ENCODE data around the gene CFAP107.
"Not testable (repeated sequence)": the region's sequence is repeated elsewhere in the genome, so short reads cannot be mapped to it uniquely, and the experiment has no call there.

Gene CFAP107

GRCh38 chr1:12728391-12728790 is 17.6 kb upstream of the CFAP107 start:
- Histone ChIP-seq H2BK5ac (ENCODE audit: low read depth, low read length, poor library complexity, severe bottlenecking) (no peak overlapping the region), H2BK120ac (ENCODE audit: low read depth, low read length) (no peak overlapping the region), H3K9me3 (ENCODE audit: control insufficient read depth, low read length) (peaks cover 19% of the 10 kb centered on the region), H4K8ac (ENCODE audit: low read length) (no peak overlapping the region), H3K4me1 (ENCODE audit: control insufficient read depth, insufficient read depth, low read depth, low read length) (no peaks in the 10 kb centered on the region), H3K23ac (ENCODE audit: low read length in 2 of 2) (no peak overlapping the region), H3K4me3 (ENCODE audit: insufficient read depth in 1 of 2, low read depth in 1 of 2, low read length in 2 of 2) (no peak overlapping the region), H2AK5ac (ENCODE audit: low read length, severe bottlenecking) (no peak overlapping the region), H3K4ac (ENCODE audit: low read depth in 1 of 2, low read length in 2 of 2) (no peak overlapping the region), H2BK15ac (ENCODE audit: low read depth, poor library complexity, severe bottlenecking) (no peak overlapping the region), H4K91ac (ENCODE audit: low read length) (no peak overlapping the region), H2BK12ac (ENCODE audit: low read length in 2 of 2) (no peak overlapping the region), H3K27ac (ENCODE audit: low read length, poor library complexity, severe bottlenecking) (no peak overlapping the region), H3K14ac (ENCODE audit: low read length in 2 of 2) (no peak overlapping the region), H3K27me3 (ENCODE audit: control insufficient read depth in 1 of 2, insufficient read depth in 1 of 2, low read length in 2 of 2) (no peaks in the 10 kb centered on the region), H3K18ac (ENCODE audit: low read depth in 1 of 2, low read length in 2 of 2) (no peak overlapping the region), H2AFZ (ENCODE audit: low read depth, low read length) (no peak overlapping the region), H3K36me3 (ENCODE audit: control insufficient read depth in 1 of 2, insufficient read depth in 2 of 2, low read depth in 1 of 2, low read length in 2 of 2) (no peaks in the 10 kb centered on the region), H3K4me2 (ENCODE audit: low read length, poor library complexity, severe bottlenecking) (no peak overlapping the region), H3K79me1 (replicated peaks; ENCODE audit: low read length, poor library complexity, severe bottlenecking) (no peaks in the 10 kb centered on the region), H3K9ac (ENCODE audit: low read length) (no peak overlapping the region)
- WGBS: 60% methylated on average over 1 of the region's 2 CpGs
- no peak for DNase-seq

GRCh38 chr1:12730156-12730555 is 15.8 kb upstream of the CFAP107 start:
- no peak overlapping the region for H3K27ac ChIP-seq (ENCODE audit: low read length, poor library complexity, severe bottlenecking)
- H3K4me3 ChIP-seq (ENCODE audit: insufficient read depth in 1 of 2, low read depth in 1 of 2, low read length in 2 of 2): no peak overlapping the region
- H3K9me3 ChIP-seq (ENCODE audit: control insufficient read depth, low read length): peaks cover 19% of the 10 kb centered on the region
- H3K36me3 ChIP-seq (ENCODE audit: control insufficient read depth in 1 of 2, insufficient read depth in 2 of 2, low read depth in 1 of 2, low read length in 2 of 2): no peaks in the 10 kb centered on the region
- no peak overlapping the region for H4K91ac ChIP-seq (ENCODE audit: low read length)
- H3K4ac ChIP-seq (ENCODE audit: low read depth in 1 of 2, low read length in 2 of 2): no peak overlapping the region
- no peak overlapping the region for H2BK5ac ChIP-seq (ENCODE audit: low read depth, low read length, poor library complexity, severe bottlenecking)
- H2BK12ac ChIP-seq (ENCODE audit: low read length in 2 of 2): no peak overlapping the region
- H3K14ac ChIP-seq (ENCODE audit: low read length in 2 of 2): no peak overlapping the region
- no peak overlapping the region for H3K4me2 ChIP-seq (ENCODE audit: low read length, poor library complexity, severe bottlenecking)
- H3K27me3 ChIP-seq (ENCODE audit: control insufficient read depth in 1 of 2, insufficient read depth in 1 of 2, low read length in 2 of 2): peaks cover 0 to 4% of the 10 kb centered on the region in 2 experiments
- H2BK15ac ChIP-seq (ENCODE audit: low read depth, poor library complexity, severe bottlenecking): no peak overlapping the region
- no peak overlapping the region for H2AK5ac ChIP-seq (ENCODE audit: low read length, severe bottlenecking)
- no peak for DNase-seq
- H2AFZ ChIP-seq (ENCODE audit: low read depth, low read length): no peak overlapping the region
- no peak overlapping the region for H2BK120ac ChIP-seq (ENCODE audit: low read depth, low read length)
- no peaks in the 10 kb centered on the region for H3K4me1 ChIP-seq (ENCODE audit: control insufficient read depth, insufficient read depth, low read depth, low read length)
- H3K18ac ChIP-seq (ENCODE audit: low read depth in 1 of 2, low read length in 2 of 2): no peak overlapping the region
- H3K23ac ChIP-seq (ENCODE audit: low read length in 2 of 2): no peak overlapping the region
- 86% methylated on average over 1 of the region's 1 CpG for WGBS
- H4K8ac ChIP-seq (ENCODE audit: low read length): no peak overlapping the region
- H3K9ac ChIP-seq (ENCODE audit: low read length): no peak overlapping the region
- H3K79me1 ChIP-seq (replicated peaks; ENCODE audit: low read length, poor library complexity, severe bottlenecking): no peaks in the 10 kb centered on the region

GRCh38 chr1:12731084-12731483 is 14.9 kb upstream of the CFAP107 start:
- not testable (repeated sequence) for H3K4ac ChIP-seq (ENCODE audit: low read depth in 1 of 2, low read length in 2 of 2); H2AK5ac ChIP-seq (ENCODE audit: low read length, severe bottlenecking); H3K23ac ChIP-seq (ENCODE audit: low read length in 2 of 2); H3K9ac ChIP-seq (ENCODE audit: low read length); H3K4me1 ChIP-seq (ENCODE audit: control insufficient read depth, insufficient read depth, low read depth, low read length); H2AFZ ChIP-seq (ENCODE audit: low read depth, low read length); H3K36me3 ChIP-seq (ENCODE audit: control insufficient read depth in 1 of 2, insufficient read depth in 2 of 2, low read depth in 1 of 2, low read length in 2 of 2); H2BK15ac ChIP-seq (ENCODE audit: low read depth, poor library complexity, severe bottlenecking); H2BK120ac ChIP-seq (ENCODE audit: low read depth, low read length); H3K4me2 ChIP-seq (ENCODE audit: low read length, poor library complexity, severe bottlenecking); DNase-seq; H3K18ac ChIP-seq (ENCODE audit: low read depth in 1 of 2, low read length in 2 of 2); H4K8ac ChIP-seq (ENCODE audit: low read length); H4K91ac ChIP-seq (ENCODE audit: low read length); H3K79me1 ChIP-seq (replicated peaks; ENCODE audit: low read length, poor library complexity, severe bottlenecking); H2BK5ac ChIP-seq (ENCODE audit: low read depth, low read length, poor library complexity, severe bottlenecking); H3K27ac ChIP-seq (ENCODE audit: low read length, poor library complexity, severe bottlenecking); H3K27me3 ChIP-seq (ENCODE audit: control insufficient read depth in 1 of 2, insufficient read depth in 1 of 2, low read length in 2 of 2); H2BK12ac ChIP-seq (ENCODE audit: low read length in 2 of 2); H3K4me3 ChIP-seq (ENCODE audit: insufficient read depth in 1 of 2, low read depth in 1 of 2, low read length in 2 of 2); H3K14ac ChIP-seq (ENCODE audit: low read length in 2 of 2)
- WGBS: 44% methylated on average over 1 of the region's 2 CpGs
- peaks cover 23% of the 10 kb centered on the region for H3K9me3 ChIP-seq (ENCODE audit: control insufficient read depth, low read length)

GRCh38 chr1:12734651-12735050 is 11.3 kb upstream of the CFAP107 start:
- Histone ChIP-seq H3K27ac (ENCODE audit: low read length, poor library complexity, severe bottlenecking) (no peak overlapping the region), H2BK12ac (ENCODE audit: low read length in 2 of 2) (no peak overlapping the region), H2AK5ac (ENCODE audit: low read length, severe bottlenecking) (no peak overlapping the region), H3K18ac (ENCODE audit: low read depth in 1 of 2, low read length in 2 of 2) (no peak overlapping the region), H3K27me3 (ENCODE audit: control insufficient read depth in 1 of 2, insufficient read depth in 1 of 2, low read length in 2 of 2) (peaks cover 0 to 4% of the 10 kb centered on the region in 2 experiments), H3K23ac (ENCODE audit: low read length in 2 of 2) (no peak overlapping the region), H2BK5ac (ENCODE audit: low read depth, low read length, poor library complexity, severe bottlenecking) (no peak overlapping the region), H3K36me3 (ENCODE audit: control insufficient read depth in 1 of 2, insufficient read depth in 2 of 2, low read depth in 1 of 2, low read length in 2 of 2) (no peaks in the 10 kb centered on the region), H3K4ac (ENCODE audit: low read depth in 1 of 2, low read length in 2 of 2) (no peak overlapping the region), H3K14ac (ENCODE audit: low read length in 2 of 2) (no peak overlapping the region), H3K4me2 (ENCODE audit: low read length, poor library complexity, severe bottlenecking) (no peak overlapping the region), H4K8ac (ENCODE audit: low read length) (no peak overlapping the region), H3K4me3 (ENCODE audit: insufficient read depth in 1 of 2, low read depth in 1 of 2, low read length in 2 of 2) (no peak overlapping the region), H3K79me1 (replicated peaks; ENCODE audit: low read length, poor library complexity, severe bottlenecking) (no peaks in the 10 kb centered on the region), H3K9ac (ENCODE audit: low read length) (no peak overlapping the region), H3K4me1 (ENCODE audit: control insufficient read depth, insufficient read depth, low read depth, low read length) (no peaks in the 10 kb centered on the region), H2AFZ (ENCODE audit: low read depth, low read length) (no peak overlapping the region), H3K9me3 (ENCODE audit: control insufficient read depth, low read length) (peaks cover 14% of the 10 kb centered on the region), H4K91ac (ENCODE audit: low read length) (no peak overlapping the region), H2BK15ac (ENCODE audit: low read depth, poor library complexity, severe bottlenecking) (no peak overlapping the region), H2BK120ac (ENCODE audit: low read depth, low read length) (no peak overlapping the region)
- no peak for DNase-seq
- 62% methylated on average over 1 of the region's 3 CpGs for WGBS
